ENCODE data around the gene SLC15A1.

GRCh38 chr13:98648686-98649085 is 103.8 kb downstream of the SLC15A1 start:
- TF ChIP-seq, protein P1, sequence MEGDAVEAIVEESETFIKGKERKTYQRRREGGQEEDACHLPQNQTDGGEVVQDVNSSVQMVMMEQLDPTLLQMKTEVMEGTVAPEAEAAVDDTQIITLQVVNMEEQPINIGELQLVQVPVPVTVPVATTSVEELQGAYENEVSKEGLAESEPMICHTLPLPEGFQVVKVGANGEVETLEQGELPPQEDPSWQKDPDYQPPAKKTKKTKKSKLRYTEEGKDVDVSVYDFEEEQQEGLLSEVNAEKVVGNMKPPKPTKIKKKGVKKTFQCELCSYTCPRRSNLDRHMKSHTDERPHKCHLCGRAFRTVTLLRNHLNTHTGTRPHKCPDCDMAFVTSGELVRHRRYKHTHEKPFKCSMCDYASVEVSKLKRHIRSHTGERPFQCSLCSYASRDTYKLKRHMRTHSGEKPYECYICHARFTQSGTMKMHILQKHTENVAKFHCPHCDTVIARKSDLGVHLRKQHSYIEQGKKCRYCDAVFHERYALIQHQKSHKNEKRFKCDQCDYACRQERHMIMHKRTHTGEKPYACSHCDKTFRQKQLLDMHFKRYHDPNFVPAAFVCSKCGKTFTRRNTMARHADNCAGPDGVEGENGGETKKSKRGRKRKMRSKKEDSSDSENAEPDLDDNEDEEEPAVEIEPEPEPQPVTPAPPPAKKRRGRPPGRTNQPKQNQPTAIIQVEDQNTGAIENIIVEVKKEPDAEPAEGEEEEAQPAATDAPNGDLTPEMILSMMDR (IDR thresholded peaks at IDR 0.05) = no peak
- TF ChIP-seq EZH2 (IDR thresholded peaks at IDR 0.05; ENCODE audit: borderline replicate concordance, insufficient read depth, low read depth, low read length, poor library complexity, severe bottlenecking) = no peak

Measured in B cell (primary cell).